GM12873 (cell line): ENCODE measurements around the gene TLCD3A.

Experiments
- TF ChIP-seq, protein P1 (sequence below): IDR thresholded peaks from 2 replicates; pipeline ENCODE4 v1.5.1; 2012; ENCODE audit warnings: low read depth, mild to moderate bottlenecking, moderate library complexity, low read length, control low read depth; ENCODE audit not compliant: insufficient read depth; ENCODE audit errors: missing control alignments

Gene TLCD3A

DNA sequence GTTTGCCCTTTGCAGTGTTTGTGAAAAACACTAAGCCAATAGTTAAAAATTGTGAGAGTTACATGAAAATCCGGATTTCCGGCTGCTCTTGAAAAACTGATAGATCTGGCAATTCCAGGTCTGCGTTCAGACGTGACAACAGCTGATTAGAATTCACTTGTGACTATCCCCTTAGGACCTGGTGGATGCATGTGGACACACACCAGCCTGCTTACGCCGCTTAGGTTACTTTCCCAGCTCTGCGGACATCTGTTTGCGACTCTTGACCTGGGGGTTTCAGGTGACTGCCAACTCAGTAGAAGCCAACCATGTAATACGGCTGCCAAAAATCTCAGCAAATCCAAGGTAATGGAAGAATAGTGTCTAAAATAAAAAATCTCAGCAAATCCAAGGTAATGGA, 42.0 kb upstream of the TLCD3A start:
- TF ChIP-seq, protein P1, sequence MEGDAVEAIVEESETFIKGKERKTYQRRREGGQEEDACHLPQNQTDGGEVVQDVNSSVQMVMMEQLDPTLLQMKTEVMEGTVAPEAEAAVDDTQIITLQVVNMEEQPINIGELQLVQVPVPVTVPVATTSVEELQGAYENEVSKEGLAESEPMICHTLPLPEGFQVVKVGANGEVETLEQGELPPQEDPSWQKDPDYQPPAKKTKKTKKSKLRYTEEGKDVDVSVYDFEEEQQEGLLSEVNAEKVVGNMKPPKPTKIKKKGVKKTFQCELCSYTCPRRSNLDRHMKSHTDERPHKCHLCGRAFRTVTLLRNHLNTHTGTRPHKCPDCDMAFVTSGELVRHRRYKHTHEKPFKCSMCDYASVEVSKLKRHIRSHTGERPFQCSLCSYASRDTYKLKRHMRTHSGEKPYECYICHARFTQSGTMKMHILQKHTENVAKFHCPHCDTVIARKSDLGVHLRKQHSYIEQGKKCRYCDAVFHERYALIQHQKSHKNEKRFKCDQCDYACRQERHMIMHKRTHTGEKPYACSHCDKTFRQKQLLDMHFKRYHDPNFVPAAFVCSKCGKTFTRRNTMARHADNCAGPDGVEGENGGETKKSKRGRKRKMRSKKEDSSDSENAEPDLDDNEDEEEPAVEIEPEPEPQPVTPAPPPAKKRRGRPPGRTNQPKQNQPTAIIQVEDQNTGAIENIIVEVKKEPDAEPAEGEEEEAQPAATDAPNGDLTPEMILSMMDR, result no peak

DNA sequence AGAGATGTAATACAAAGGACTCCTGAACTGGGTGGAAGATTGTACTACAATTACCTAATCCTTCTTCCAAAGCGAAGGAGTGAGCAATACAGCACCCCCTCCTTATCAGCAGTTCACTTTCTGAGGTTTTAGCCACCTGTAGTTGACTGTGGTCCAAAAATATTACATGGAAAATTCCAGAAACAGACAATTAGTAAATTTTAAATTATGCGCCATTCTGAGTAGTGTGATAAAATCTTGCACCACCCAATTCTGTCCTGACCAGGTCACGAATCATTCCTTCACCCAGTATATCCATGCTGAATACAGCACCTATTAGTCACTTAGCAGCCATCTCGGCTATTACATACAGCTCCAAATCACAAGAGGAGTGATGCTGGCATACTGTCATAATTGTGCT, 41.0 kb upstream of the TLCD3A start:
- TF ChIP-seq, protein P1, result no peak

DNA sequence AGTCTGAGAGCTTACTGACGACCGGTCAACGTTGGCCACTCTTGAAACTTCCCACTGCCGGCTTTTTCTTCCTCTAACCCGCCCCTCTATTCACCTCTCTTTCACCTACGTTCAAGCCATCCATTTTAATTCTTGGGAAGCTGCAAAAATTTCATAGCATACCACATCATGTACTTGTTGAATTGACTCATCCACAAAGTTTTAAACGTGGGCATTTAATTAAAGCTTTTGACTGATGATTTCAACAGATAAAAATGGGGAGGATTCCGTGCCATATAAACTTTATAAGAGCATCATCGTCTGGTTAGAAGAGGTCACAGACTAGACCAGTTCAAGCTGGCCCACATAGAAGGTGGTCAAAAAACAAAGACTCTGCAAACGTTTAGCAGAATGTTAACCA, 40.3 kb upstream of the TLCD3A start:
- TF ChIP-seq, protein P1, result no peak

DNA sequence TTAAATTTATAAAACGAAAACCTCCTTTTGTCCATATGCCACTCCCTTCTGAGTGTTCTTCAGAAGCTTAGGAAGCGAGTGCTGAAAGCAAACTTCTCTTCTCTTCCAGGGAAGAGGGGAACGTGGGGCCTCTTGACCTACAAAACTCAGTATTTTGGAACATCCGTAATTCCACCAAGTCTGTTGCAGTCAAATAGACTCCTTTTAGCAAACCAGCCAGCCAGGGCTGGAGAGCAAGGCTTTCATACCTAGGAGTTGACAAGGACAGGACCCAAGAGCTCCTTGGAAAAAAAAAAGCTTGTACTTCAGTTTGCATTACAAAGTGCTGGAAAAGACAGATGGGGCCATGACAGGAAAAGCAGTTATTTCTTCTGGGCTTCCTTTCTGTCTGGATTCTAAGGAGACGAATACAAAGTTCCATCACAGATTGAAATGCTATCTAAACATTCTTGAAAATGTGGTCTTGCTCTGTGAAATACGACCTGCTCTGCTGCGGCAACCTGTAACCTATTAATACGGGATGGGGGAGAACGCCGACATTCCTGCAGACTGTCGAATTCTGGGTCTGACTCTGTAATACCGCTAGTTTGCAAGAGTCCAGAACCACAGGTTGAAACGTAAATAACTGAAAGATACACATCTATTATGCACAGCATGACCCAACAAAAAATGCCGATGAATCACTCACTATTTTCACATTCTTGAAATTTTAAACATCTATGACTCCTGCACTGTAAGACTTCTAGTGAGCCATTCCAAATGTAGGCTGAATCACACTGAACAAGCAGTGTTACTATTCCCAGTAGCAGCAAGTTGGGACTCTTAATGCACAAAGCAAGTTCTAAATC, 38.4 kb upstream of the TLCD3A start:
- TF ChIP-seq, protein P1, result no peak

DNA sequence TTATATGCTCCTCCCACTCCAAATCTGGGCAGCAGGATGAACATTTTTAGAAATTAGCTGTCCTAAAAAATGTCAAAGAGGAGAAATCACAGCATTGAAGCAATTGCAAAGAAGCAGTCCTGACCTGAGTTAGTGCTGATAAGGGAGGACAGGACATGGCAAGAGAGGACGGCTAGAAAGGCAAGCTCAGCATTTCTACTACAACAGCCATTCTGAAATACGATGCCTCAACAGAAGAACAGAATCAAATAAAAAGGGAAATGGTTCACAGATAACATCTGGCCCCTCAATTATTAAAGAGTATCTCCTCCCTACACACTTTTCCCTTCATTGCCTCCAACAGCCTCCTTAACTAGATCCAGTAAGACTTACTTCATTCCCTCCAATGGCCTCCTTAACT, 36.0 kb upstream of the TLCD3A start:
- TF ChIP-seq, protein P1, result no peak

DNA sequence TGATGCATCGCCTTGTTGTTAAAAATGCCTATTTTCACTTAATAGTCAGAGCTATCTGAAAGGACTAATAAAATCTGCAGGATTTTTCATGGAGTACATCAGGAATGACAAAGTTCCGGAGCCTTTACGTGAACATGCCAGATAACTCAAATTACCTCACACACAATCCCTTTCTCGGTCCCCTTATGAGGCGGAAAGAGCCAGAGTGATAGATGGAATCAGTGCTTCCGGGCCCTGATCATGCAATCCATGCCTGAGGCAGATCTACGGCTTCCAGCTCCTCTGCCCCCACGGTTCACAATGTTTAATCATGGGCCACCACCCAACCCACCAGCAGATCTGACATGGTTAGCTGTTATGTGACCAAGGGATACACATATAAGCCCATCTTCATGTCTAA, 34.7 kb upstream of the TLCD3A start:
- TF ChIP-seq, protein P1, result no peak

DNA sequence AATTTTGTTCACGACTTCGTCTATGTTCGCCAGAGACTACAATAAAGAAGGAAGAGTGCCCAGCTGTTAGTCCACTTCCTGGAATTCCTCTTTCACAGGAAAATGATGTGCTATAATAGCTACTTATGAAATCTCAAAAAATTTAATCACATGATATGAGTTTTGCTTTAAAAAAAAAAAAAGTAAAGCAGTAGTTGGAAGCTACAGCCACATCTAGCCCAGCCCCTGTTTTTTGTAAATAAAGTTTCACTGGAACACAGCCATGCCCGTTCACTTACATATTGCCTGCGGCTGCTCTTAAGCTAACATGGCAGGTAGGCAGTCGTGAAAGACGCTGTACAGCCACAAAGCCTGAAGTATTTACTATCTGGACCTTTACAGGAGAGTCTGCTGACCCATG, 33.1 kb upstream of the TLCD3A start:
- TF ChIP-seq, protein P1, result no peak
